Activated CD4-positive, alpha-beta T cell treated with anti-CD3 and anti-CD28 coated beads for 1 hour (primary cell): Measurements from ENCODE around the gene TPM4.

ENCODE experiments used
- DNase-seq: peaks from one replicate; pipeline ENCODE4 v3.0.0-alpha.2; 2020

TPM4 gene

GRCh38 chr19:16133818-16134217 is 57.5 kb downstream of the TPM4 start:
- no peak for DNase-seq

DNA sequence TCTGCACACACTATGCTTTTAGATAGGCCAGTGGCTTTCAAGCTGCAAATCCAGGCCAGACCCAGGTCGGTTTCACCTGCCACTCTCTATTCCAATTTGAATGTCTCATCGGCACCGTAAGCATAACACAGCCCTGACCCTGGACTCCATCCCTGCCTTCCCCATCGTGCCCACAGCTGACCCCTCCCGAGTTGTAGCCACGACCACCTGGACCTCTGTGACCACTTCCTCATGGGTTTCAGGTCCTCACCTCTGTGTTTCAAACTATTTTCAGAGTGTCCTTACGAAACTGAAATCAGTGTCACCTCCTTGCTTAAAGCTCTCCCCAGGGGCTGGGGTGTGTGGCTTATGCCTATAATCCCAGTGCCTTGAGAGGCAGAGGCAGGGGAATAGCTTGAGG is 58.2 kb downstream of the TPM4 start:
- DNase-seq, result no peak

GRCh38 chr19:16135430-16136127 is 59.3 kb downstream of the TPM4 start:
- no peak for DNase-seq

DNA sequence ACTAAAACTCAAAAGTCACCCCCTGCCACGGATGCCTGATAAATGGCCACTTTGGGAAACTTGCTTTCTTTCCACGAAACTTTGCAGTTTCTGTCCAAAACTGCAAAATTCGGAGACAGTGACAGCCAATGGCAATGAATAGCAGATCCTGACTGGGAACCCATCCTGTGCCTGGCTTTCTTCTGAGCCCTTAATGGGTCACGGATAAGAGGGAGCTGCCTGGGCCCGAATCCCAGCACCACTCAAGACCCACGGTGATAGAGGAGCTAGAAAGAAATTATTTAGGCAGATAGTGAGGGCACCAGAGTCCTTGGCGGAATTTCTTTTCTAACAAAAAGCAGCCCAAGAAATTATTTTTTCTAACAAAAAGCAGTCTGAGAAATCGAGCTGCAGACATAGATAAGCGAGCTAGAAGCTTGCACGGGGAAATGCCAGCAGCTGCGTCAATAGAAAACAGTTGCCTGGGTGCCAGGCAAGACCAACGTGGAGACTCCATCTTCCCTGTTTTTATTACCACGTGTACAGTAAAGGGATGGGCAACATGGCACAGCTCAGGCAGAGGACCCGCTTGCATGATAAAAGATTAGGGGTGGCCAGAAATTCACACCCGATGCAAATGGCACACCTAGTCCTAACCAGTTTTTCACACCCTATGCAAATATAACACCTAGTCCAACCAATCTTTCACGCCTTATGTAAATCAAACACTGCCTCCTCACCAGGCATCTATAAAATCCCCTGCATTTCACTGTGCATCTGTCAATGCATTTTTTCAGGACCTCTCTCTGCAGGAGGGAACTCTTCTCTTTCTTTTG is 60.1 kb downstream of the TPM4 start:
- DNase-seq, result no peak

DNA sequence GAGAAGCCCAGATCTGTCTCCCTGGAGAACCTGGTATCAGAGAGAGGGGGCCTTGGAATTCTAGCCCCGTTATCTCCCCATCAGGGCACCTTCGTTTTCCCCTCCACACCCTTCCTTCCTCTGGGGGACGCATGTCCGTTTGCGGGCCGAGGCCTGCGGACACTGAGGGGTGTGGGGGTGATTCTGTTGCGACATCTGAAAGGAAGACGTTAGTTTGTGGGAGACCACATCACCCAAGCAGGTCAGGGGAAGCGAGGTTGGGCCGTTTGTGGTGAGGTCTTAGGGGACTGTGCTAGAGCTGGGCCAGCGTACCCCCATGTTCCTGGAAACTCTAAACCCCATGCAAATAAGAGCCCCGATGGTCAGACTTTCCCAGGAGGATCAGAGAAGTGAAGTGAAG is 63.5 kb downstream of the TPM4 start:
- DNase-seq, result no peak

DNA sequence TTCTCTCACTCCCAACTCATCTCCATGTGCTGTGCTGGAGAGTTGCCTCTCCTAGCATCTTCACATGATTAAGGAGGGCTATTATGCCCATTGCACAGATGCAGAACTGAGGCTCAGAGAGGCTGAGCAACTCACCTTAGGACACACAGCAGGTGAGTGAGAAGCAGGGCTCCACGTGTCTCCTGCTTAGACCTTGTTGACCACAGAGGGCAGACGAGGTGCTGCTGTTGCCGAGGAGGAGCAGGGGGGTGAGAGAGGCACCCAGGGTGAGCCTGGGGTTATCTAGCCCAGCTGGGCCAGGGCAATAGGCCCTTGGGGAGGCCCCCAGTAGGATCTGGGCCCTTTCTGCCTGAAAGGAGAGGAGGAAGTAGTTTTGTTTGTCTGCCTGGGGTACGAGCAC is 64.7 kb downstream of the TPM4 start:
- no peak for DNase-seq

- no peak for DNase-seq
Measured at GRCh38 chr19:16142032-16142580, 65.8 kb downstream of the TPM4 start.

DNA sequence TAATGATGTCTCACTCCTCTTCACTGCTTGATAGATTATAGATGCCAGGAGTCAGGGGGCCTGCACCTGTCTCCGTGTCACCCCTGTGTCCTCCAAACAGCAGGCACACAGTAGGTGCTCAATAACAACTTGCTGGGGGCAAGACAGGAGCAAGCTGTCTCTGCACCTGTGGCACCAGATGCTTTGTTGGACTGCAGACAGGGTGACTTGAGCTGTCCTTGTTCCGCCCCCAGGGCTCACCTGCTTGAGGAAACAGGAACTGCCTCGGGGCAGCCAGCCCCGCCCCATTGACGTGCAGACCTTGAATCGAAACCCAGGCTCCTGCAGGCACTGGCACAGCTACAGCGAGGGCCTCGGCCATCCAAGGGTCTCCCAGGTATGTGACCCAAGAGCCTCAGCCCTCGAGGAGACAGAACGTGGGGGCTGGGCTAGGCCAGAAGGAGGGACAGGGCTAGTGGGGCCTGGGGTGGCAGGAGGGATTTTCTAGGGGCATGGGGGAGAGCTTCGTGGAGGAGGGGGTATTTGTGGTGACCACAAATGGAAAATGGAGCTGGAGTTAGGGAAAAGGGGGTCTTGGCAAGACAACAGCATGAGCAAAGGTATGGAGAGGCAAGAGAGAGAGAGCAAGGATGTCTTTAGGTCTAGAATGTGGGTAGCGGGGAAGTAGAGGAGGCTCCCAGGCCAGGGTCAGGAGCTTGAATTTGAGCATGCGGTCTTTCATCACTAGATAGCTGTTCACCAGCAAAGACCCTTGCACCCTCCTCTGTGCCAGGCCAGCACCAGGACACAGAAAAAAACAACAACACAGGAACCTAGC is 67.3 kb downstream of the TPM4 start, which contains the start of gene HSH2D:
Gene HSH2D (plus strand): TSS at position 287 of the 817 bp plus-strand sequence. CDS start 5,066 bp downstream, outside the sequence.
- peak; percentile 89 for DNase-seq

DNA sequence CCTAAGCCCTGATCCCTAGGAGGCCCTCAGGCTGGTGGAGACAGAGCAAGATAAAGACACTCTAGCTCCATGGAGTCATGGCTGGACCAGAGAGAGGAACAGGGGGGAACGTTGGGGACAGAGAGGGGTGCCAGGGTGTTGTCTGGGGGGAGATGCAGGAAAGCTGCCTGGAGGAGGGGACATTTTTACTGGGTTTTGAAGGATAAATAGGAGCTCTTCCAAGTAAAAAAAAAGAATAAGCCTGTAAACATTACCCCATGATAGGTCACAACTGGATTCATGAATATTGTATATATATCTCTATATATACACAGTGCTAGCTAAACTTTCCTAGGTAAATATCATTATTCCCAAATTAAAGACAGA is 67.9 kb downstream of the TPM4 start:
- DNase-seq, result no peak

DNA sequence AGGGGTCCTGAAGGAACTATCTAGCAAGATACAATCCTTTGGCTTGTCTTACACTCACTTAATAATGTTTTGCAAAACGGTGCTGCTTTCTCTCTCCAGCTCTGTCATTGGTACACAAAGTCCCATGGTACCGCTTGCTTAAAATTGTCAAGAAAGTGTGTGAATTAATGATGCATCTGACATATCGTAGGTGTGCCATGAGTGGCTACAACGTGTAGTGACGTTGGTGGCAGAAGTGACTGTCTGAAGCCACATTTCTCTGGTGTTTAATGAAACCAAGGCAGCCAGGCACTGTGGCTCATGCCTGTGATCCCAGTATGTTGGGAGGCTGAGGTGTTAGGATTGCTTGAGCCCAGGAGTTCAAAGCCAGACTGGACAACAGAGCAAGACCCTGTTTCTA is 69.8 kb downstream of the TPM4 start:
- DNase-seq, result no peak

- DNase-seq, result no peak
Measured at GRCh38 chr19:16148443-16149229, 72.3 kb downstream of the TPM4 start.
